ENCODE measurements around the gene PSD2.
A peak's percentile ranks its signal among the peaks of the same experiment; 100 is the strongest.

Gene PSD2

GRCh38 chr5:139795074-139796001 is at the start of gene PSD2:
TSS of gene PSD2 (plus strand) at chr5:139795808. CDS start at chr5:139809441, 13,633 bp downstream.
- peak in 1 of 2 experiments; percentile 14 for DNase-seq

GRCh38 chr5:139746691-139747582 is 48.7 kb upstream of the PSD2 start:
- no peak for DNase-seq

- no peak for DNase-seq
These were observed 47.8 kb upstream of the PSD2 start for GRCh38 chr5:139747583-139748504.

- DNase-seq, result no peak
These were observed 47.1 kb upstream of the PSD2 start for GRCh38 chr5:139748505-139748826.

GRCh38 chr5:139749242-139749641 is 46.4 kb upstream of the PSD2 start:
- no peak for DNase-seq

GRCh38 chr5:139751236-139751635 is 44.4 kb upstream of the PSD2 start:
- no peak for DNase-seq

- DNase-seq, result no peak
These were observed 42.8 kb upstream of the PSD2 start for GRCh38 chr5:139752506-139753473.

GRCh38 chr5:139755892-139756671 is 39.5 kb upstream of the PSD2 start:
- DNase-seq, result no peak

- DNase-seq, result no peak
These were observed 38.6 kb upstream of the PSD2 start for GRCh38 chr5:139756971-139757370.

GRCh38 chr5:139757727-139758509 is 37.7 kb upstream of the PSD2 start:
- DNase-seq, result no peak

GRCh38 chr5:139758510-139759075 is 37.0 kb upstream of the PSD2 start:
- no peak for DNase-seq

GRCh38 chr5:139759219-139759721 is 36.3 kb upstream of the PSD2 start:
- no peak for DNase-seq

GRCh38 chr5:139760066-139761056 is 35.2 kb upstream of the PSD2 start:
- DNase-seq, result no peak

- DNase-seq, result no peak
These were observed 34.6 kb upstream of the PSD2 start for GRCh38 chr5:139761057-139761450.

- DNase-seq, result no peak
These were observed 34.1 kb upstream of the PSD2 start for GRCh38 chr5:139761501-139761900.

- no peak for DNase-seq
These were observed 32.9 kb upstream of the PSD2 start for GRCh38 chr5:139762615-139763170.

GRCh38 chr5:139763280-139763929 is 32.2 kb upstream of the PSD2 start:
- no peak for DNase-seq

Data from SW 1271 (cell line).